Keratinocyte (primary cell): ENCODE data around the gene CCDC27.

Source experiments
- CTCF ChIP-seq, 3 experiments: IDR thresholded peaks in 1 of 3; conservative IDR thresholded peaks in 1 of 3; optimal IDR thresholded peaks in 1 of 3; 2 replicates in 2 of 3; 3 replicates in 1 of 3; pipeline versions ENCODE3 to v1.5.1; 2011; ENCODE audit warnings: low read length in 3 of 3, mild to moderate bottlenecking in 3 of 3, moderate library complexity in 2 of 3, control low read depth in 1 of 3, inconsistent platforms in 1 of 3; ENCODE audit not compliant: insufficient read depth in 2 of 3; ENCODE audit errors: extremely low read depth in 1 of 3
- EZH2 ChIP-seq: IDR thresholded peaks from one replicate; pipeline ENCODE4 v1.6.1; 2012; ENCODE audit warnings: inconsistent platforms, mild to moderate bottlenecking, low read length, moderate library complexity

- no peak for TF ChIP-seq EZH2
- TF ChIP-seq CTCF (optimal IDR thresholded peaks at IDR 0.05 in 1 of 3, IDR thresholded peaks at IDR 0.05 in 1 of 3, conservative IDR thresholded peaks at IDR 0.05 in 1 of 3; ENCODE audit: extremely low read depth in 1 of 3, insufficient read depth in 2 of 3, low read length in 3 of 3): no peak
Measured at GRCh38 chr1:3814771-3815561, 62.7 kb downstream of the CCDC27 start.
